Measurements from ENCODE around the gene NPAS3.

The NPAS3 gene

GRCh38 chr14:33786091-33786825, 847.6 kb downstream of the NPAS3 start:
- DNase-seq, result no peak

- no peak for DNase-seq
These were observed 849.5 kb downstream of the NPAS3 start for GRCh38 chr14:33788161-33788560.

GRCh38 chr14:33790996-33791395, 852.3 kb downstream of the NPAS3 start:
- DNase-seq, result no peak

- DNase-seq, result no peak
These were observed 853.5 kb downstream of the NPAS3 start for GRCh38 chr14:33792009-33792719.

- DNase-seq, result peak; percentile 73
These were observed 854.2 kb downstream of the NPAS3 start for GRCh38 chr14:33792720-33793368.

- no peak for DNase-seq
These were observed 854.9 kb downstream of the NPAS3 start for GRCh38 chr14:33793398-33794110.

- DNase-seq, result no peak
These were observed 856.2 kb downstream of the NPAS3 start for GRCh38 chr14:33794791-33795305.

GRCh38 chr14:33796356-33796755, 857.7 kb downstream of the NPAS3 start:
- no peak for DNase-seq

- DNase-seq, result no peak
These were observed 861.3 kb downstream of the NPAS3 start for GRCh38 chr14:33799705-33800570.

- DNase-seq, result no peak
These were observed 862.1 kb downstream of the NPAS3 start for GRCh38 chr14:33800735-33801163.

- no peak for DNase-seq
These were observed 864.1 kb downstream of the NPAS3 start for GRCh38 chr14:33802737-33803136.

GRCh38 chr14:33805593-33805992, 866.9 kb downstream of the NPAS3 start:
- DNase-seq, result no peak

GRCh38 chr14:33806905-33807304, 868.2 kb downstream of the NPAS3 start:
- DNase-seq, result no peak

GRCh38 chr14:33808187-33808586, 869.5 kb downstream of the NPAS3 start:
- no peak for DNase-seq

GRCh38 chr14:33809396-33809981, 870.8 kb downstream of the NPAS3 start:
- DNase-seq, result no peak

- DNase-seq, result no peak
These were observed 871.6 kb downstream of the NPAS3 start for GRCh38 chr14:33810308-33810707.

GRCh38 chr14:33811721-33812120, 873.0 kb downstream of the NPAS3 start:
- no peak for DNase-seq

GRCh38 chr14:33812181-33812580, 873.5 kb downstream of the NPAS3 start:
- DNase-seq, result no peak

GRCh38 chr14:33812601-33813000, 873.9 kb downstream of the NPAS3 start:
- DNase-seq, result no peak

GRCh38 chr14:33814010-33814409, 875.3 kb downstream of the NPAS3 start:
- DNase-seq, result no peak

GRCh38 chr14:33833706-33834465, 895.2 kb downstream of the NPAS3 start:
- no peak for DNase-seq

All from suppressor macrophage treated with lipopolysaccharide for 4 hours (primary cell).